ENCODE measurements around the gene RNF213.

DNA sequence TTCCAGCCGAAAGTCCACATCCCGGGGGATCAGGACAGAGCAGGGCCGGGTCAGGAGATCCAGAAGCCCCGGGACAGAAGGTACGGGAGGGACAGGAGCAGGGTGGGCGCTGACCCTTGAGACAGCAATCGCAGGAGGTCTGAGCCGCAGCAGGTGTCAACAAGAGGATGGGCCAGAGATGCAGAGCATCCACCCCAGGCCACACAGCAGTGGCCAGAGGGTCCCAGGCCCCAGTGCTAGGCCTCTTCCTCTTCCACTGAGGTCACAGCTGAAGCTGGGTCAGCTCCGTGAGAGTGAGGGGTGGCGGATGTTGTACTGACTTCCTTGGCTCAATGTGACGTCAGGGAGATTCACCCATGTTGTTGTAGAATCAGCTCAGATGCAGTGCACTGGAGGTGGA, 8.7 kb upstream of the RNF213 start:
- TF ChIP-seq EZH2 (optimal IDR thresholded peaks at IDR 0.05; ENCODE audit: low read depth, low read length) (no peak), EZH2phosphoT487 (IDR thresholded peaks at IDR 0.05; ENCODE audit: low read length) (no peak)
- TF ChIP-seq, protein P1, sequence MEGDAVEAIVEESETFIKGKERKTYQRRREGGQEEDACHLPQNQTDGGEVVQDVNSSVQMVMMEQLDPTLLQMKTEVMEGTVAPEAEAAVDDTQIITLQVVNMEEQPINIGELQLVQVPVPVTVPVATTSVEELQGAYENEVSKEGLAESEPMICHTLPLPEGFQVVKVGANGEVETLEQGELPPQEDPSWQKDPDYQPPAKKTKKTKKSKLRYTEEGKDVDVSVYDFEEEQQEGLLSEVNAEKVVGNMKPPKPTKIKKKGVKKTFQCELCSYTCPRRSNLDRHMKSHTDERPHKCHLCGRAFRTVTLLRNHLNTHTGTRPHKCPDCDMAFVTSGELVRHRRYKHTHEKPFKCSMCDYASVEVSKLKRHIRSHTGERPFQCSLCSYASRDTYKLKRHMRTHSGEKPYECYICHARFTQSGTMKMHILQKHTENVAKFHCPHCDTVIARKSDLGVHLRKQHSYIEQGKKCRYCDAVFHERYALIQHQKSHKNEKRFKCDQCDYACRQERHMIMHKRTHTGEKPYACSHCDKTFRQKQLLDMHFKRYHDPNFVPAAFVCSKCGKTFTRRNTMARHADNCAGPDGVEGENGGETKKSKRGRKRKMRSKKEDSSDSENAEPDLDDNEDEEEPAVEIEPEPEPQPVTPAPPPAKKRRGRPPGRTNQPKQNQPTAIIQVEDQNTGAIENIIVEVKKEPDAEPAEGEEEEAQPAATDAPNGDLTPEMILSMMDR (IDR thresholded peaks at IDR 0.05; ENCODE audit: low read length), result no peak
